Cerebellar cortex (tissue), 1 donor: ENCODE results near the gene FAT2.

Experiments
- DNase-seq: peaks from one replicate; pipeline ENCODE4 v3.0.0-alpha.2; 2015; ENCODE audit warnings: low spot score

Gene FAT2

GRCh38 chr5:151553130-151553670 is 37.9 kb downstream of the FAT2 start:
- DNase-seq, result peak; percentile 66

GRCh38 chr5:151551985-151552384 is 39.1 kb downstream of the FAT2 start:
- DNase-seq, result no peak

GRCh38 chr5:151550146-151550545 is 41.0 kb downstream of the FAT2 start:
- no peak for DNase-seq

- no peak for DNase-seq
Observed at GRCh38 chr5:151549713-151550112, 41.4 kb downstream of the FAT2 start.

- no peak for DNase-seq
Observed at GRCh38 chr5:151547364-151547763, 43.8 kb downstream of the FAT2 start.

- no peak for DNase-seq
Observed at GRCh38 chr5:151541571-151541970, 49.6 kb downstream of the FAT2 start.
